K562 (cell line): ENCODE results near the gene CPLX3. TPM values are rescaled to one million over a fixed set of nuclear protein-coding genes. Genes with fewer than 3 reads are reported as not detected.
A peak's percentile ranks its signal among the peaks of the same experiment; 100 is the strongest.

Experiments
- ATAC-seq: fragments of 200-7000 bp; cut with Tn5 transposase; 3 replicates; pipeline ENCODE4 v1.9.1; 2020; ENCODE audit warnings: moderate library complexity
- BruUV-seq: library from RNA; stranded (reverse); fragments of 400-500 nt; replicated peaks from 2 replicates; lab custom pipeline; 2021; lab: Mats Ljungman, UMichigan
- CTCF ChIA-PET: fragments of 300-600 bp; formaldehyde crosslinking; extraction: SDS; loops from one replicate; lab custom pipeline; 2021; ENCODE audit warnings: low intra/inter-chr PET ratio; lab: Yijun Ruan, JAX
- POLR2A ChIA-PET: fragments of 300-600, 350-650 bp; sonication (Branson Sonifier 250); formaldehyde crosslinking; extraction: SDS; loops from one replicate; lab custom pipeline; 2021; ENCODE audit warnings: antibody characterized with exemption, inconsistent platforms; lab: Yijun Ruan, JAX
- DNase-seq, 4 experiments: peaks; one replicate each; pipeline versions ENCODE4 v3.0.0 to v3.0.0-alpha.2; 2011 to 2018; ENCODE audit warnings: low spot score in 3 of 4, mixed read lengths in 3 of 4; ENCODE audit errors: extremely low read depth in 1 of 4
- FAIRE-seq: peaks from 2 replicates; lab custom pipeline; 2011; peaks lifted over from hg19 to GRCh38; lab: Jason Lieb, UNC
- H2AFZ ChIP-seq: 2 replicates; pipeline ENCODE4 v1.6.0; 2011; ENCODE audit warnings: low read depth, low read length, control low read depth, inconsistent platforms
- H3K27ac ChIP-seq: fragments of 200-600 bp; 3 replicates; pipeline ENCODE4 v1.8.0; 2011; ENCODE audit warnings: low read depth, mild to moderate bottlenecking, control low read depth, inconsistent platforms, low read length, moderate library complexity, mixed read lengths; ENCODE audit errors: extremely low read depth
- H3K27me3 ChIP-seq, 2 experiments: fragments of 300-600 bp in 1 of 2; 2 replicates in 1 of 2; 3 replicates in 1 of 2; pipeline versions ENCODE4 v1.6.0 to v1.8.0; 2011; ENCODE audit warnings: inconsistent platforms in 2 of 2, low read length in 2 of 2, mild to moderate bottlenecking in 1 of 2, mixed read lengths in 1 of 2, moderate library complexity in 1 of 2; ENCODE audit not compliant: control insufficient read depth in 2 of 2, insufficient read depth in 2 of 2
- H3K36me3 ChIP-seq: fragments of 300-600 bp; 3 replicates; pipeline ENCODE4 v1.8.0; 2011; ENCODE audit warnings: mild to moderate bottlenecking, low read length, inconsistent platforms; ENCODE audit not compliant: control insufficient read depth, insufficient read depth
- H3K4me1 ChIP-seq, 2 experiments: fragments of 200-600 bp in 1 of 2; replicated peaks in 1 of 2; 2 replicates in 1 of 2; 3 replicates in 1 of 2; pipeline versions ENCODE4 v1.5.1 to v1.8.0; 2011; ENCODE audit warnings: inconsistent platforms in 2 of 2, low read length in 2 of 2, mild to moderate bottlenecking in 1 of 2, mixed read lengths in 1 of 2, moderate library complexity in 1 of 2; ENCODE audit not compliant: control insufficient read depth in 2 of 2, insufficient read depth in 2 of 2
- H3K4me2 ChIP-seq: 2 replicates; pipeline ENCODE4 v1.6.1; 2011; ENCODE audit warnings: low read length, control low read depth, inconsistent platforms, mixed read lengths; ENCODE audit not compliant: insufficient read depth
- H3K4me3 ChIP-seq: fragments of 200-600 bp; sonication (generic), shearing (Covaris generic); 2 replicates; pipeline ENCODE4 v1.5.1; 2016; ENCODE audit warnings: control low read depth, inconsistent platforms
- H3K79me2 ChIP-seq: fragments of 200-600 bp; 3 replicates; pipeline ENCODE4 v1.8.0; 2011; ENCODE audit warnings: low read length, inconsistent platforms; ENCODE audit not compliant: control insufficient read depth, insufficient read depth
- H3K9ac ChIP-seq, 2 experiments: 2 replicates each; pipeline versions ENCODE4 v1.6.0 to v1.6.1; 2011; ENCODE audit warnings: low read depth in 2 of 2, low read length in 2 of 2, control low read depth in 1 of 2, inconsistent platforms in 1 of 2, mild to moderate bottlenecking in 1 of 2, mixed read lengths in 1 of 2; ENCODE audit not compliant: insufficient read depth in 1 of 2
- H3K9me1 ChIP-seq: one replicate; pipeline ENCODE4 v1.6.0; 2011; ENCODE audit warnings: inconsistent platforms, mild to moderate bottlenecking, low read length, moderate library complexity; ENCODE audit not compliant: control insufficient read depth, insufficient read depth
- H3K9me3 ChIP-seq: replicated peaks from 2 replicates; pipeline ENCODE4 v1.5.1; 2011; ENCODE audit warnings: low read depth, low read length, inconsistent platforms; ENCODE audit not compliant: control insufficient read depth, insufficient read depth
- H4K20me1 ChIP-seq: replicated peaks from 2 replicates; pipeline ENCODE4 v1.6.1; 2011; ENCODE audit warnings: low read length, inconsistent platforms, mixed read lengths; ENCODE audit not compliant: control insufficient read depth, insufficient read depth
- CBFB ChIP-seq: sonication (generic); formaldehyde crosslinking; IDR thresholded peaks from 2 replicates; pipeline ENCODE4 v1.4.0; 2020; ENCODE audit warnings: mild to moderate bottlenecking, missing genetic modification reagents
- FIP1L1 ChIP-seq: fragments of 200-400 bp; formaldehyde crosslinking; IDR thresholded peaks from 2 replicates; pipeline ENCODE4 v1.6.1; 2018; ENCODE audit warnings: mild to moderate bottlenecking, low read depth, low read length; ENCODE audit not compliant: poor library complexity, severe bottlenecking
- FOXK1 ChIP-seq: sonication (generic); formaldehyde crosslinking; IDR thresholded peaks from 2 replicates; pipeline ENCODE4 v1.8.0; 2022; ENCODE audit warnings: missing genetic modification reagents, mild to moderate bottlenecking, borderline replicate concordance
- KLF10 ChIP-seq: fragments of 250-450 bp; sonication (Bioruptor Pico); IDR thresholded peaks from 2 replicates; pipeline ENCODE4 v1.6.1; 2021; ENCODE audit warnings: matching md5 sums
- L3MBTL2 ChIP-seq: fragments of 450-650 bp; IDR thresholded peaks from 2 replicates; pipeline ENCODE4 v1.6.1; 2016; ENCODE audit warnings: mild to moderate bottlenecking, moderate library complexity
- MCM2 ChIP-seq: fragments of 450-650 bp; IDR thresholded peaks from 2 replicates; pipeline ENCODE4 v1.6.1; 2017; ENCODE audit warnings: low read depth, mild to moderate bottlenecking
- MCM7 ChIP-seq, 2 experiments: fragments of 450-650 bp; IDR thresholded peaks; 2 replicates each; pipeline ENCODE4 v1.6.1; 2016 to 2018
- NFRKB ChIP-seq: fragments of 450-650 bp; IDR thresholded peaks from 2 replicates; pipeline ENCODE4 v1.6.1; 2016; ENCODE audit warnings: low read depth
- POLR3A ChIP-seq: IDR thresholded peaks from 2 replicates; pipeline ENCODE4 v1.6.1; 2011; ENCODE audit warnings: borderline replicate concordance, mild to moderate bottlenecking, moderate library complexity; ENCODE audit not compliant: insufficient read length, insufficient read depth; ENCODE audit errors: extremely low read depth
- RAD51 ChIP-seq: fragments of 450-650 bp; IDR thresholded peaks from 2 replicates; pipeline ENCODE4 v1.7.1; 2016; ENCODE audit warnings: low read depth, mild to moderate bottlenecking, borderline replicate concordance
- RBM14 ChIP-seq: fragments of 200-400 bp; formaldehyde crosslinking; IDR thresholded peaks from 2 replicates; pipeline ENCODE4 v1.6.1; 2018; ENCODE audit warnings: low read depth, mild to moderate bottlenecking, low read length, moderate library complexity, borderline replicate concordance; ENCODE audit not compliant: insufficient read depth
- TEAD4 ChIP-seq, 2 experiments: sonication (generic) in 1 of 2; formaldehyde crosslinking in 1 of 2; IDR thresholded peaks; 2 replicates each; pipeline versions ENCODE4 v1.6.1 to v1.8.0; 2012 to 2022; ENCODE audit warnings: borderline replicate concordance in 1 of 2, inconsistent platforms in 1 of 2, low read length in 1 of 2, mild to moderate bottlenecking in 1 of 2, missing genetic modification reagents in 1 of 2
- ZNF280A ChIP-seq: fragments of 450-650 bp; IDR thresholded peaks from 2 replicates; pipeline ENCODE4 v1.6.1; 2018; ENCODE audit warnings: mild to moderate bottlenecking, low read depth; ENCODE audit not compliant: partially characterized antibody
- ZNF395 ChIP-seq: fragments of 200-800 bp; sonication (Bioruptor generic); IDR thresholded peaks from 2 replicates; pipeline ENCODE4 v1.6.1; 2017; ENCODE audit warnings: missing genetic modification characterization, missing compliant biosample characterization
- ZNF644 ChIP-seq: fragments of 200-800 bp; sonication (Bioruptor generic); IDR thresholded peaks from 2 replicates; pipeline ENCODE4 v1.6.1; 2016; ENCODE audit warnings: low read depth, missing genetic modification characterization, missing compliant biosample characterization
- WGBS: fragments of 100-300 bp; shearing (Covaris generic); methylation state at CpG from one replicate; pipeline ENCODE4 v1.1.6; 2016; ENCODE audit warnings: low coverage, mixed read lengths; ENCODE audit not compliant: insufficient coverage; ENCODE audit errors: missing lambda C conversion rate; 5-methylcytosine and 5-hydroxymethylcytosine counted together
- in situ Hi-C: fragments of 300-500 bp; cut with MboI; formaldehyde crosslinking; loops from 4 replicates; pipeline ENCODE4 v1.15.0; 2018; ENCODE audit warnings: inconsistent platforms, mixed read lengths
- intact Hi-C: fragments of 100-400 bp; cut with micrococcal nuclease; formaldehyde crosslinking; loops from 2 replicates; pipeline ENCODE4 v1.14.2; 2022
- polyA plus RNA-seq, 8 experiments: library from polyadenylated mRNA; depleted of rRNA in 4 of 8; stranded (reverse) in 5 of 8; unstranded in 3 of 8; fragments of >200 nt; fragmentation: Nextera tagmentation in 2 of 8; fragmentation: Illumina TruSeq in 1 of 8; extraction: Ambion mirVana in 2 of 8; extraction: Trizol in 1 of 8; gene quantifications; 2 replicates each; pipeline versions ENCODE4 v1.2.1 to v1.2.3, GENCODE V29; 2011 to 2014; ENCODE audit warnings: inconsistent platforms in 1 of 8, missing spikeins in 1 of 8
- total RNA-seq, 7 experiments: library from RNA; depleted of rRNA in 6 of 7; stranded (reverse); fragments of >200 nt in 6 of 7; fragmentation: Illumina TruSeq in 2 of 7; extraction: Trizol in 2 of 7; gene quantifications; 2 replicates each; pipeline versions ENCODE4 v1.2.1 to v1.2.3, GENCODE V29; 2011 to 2021; ENCODE audit warnings: low replicate concordance in 1 of 7
- TF ChIP-seq, protein P1 (sequence below): IDR thresholded peaks from 3 replicates; pipeline ENCODE4 v1.6.1; 2011; ENCODE audit warnings: borderline replicate concordance, mild to moderate bottlenecking; ENCODE audit not compliant: insufficient read length, insufficient read depth

Gene CPLX3
- total and polyA plus RNA-seq, 9 of the 15 experiments (the other 6 are each of a cell fraction or from before 2014, with no cell fraction given), result not detected

- Histone ChIP-seq H3K4me1 (peaks cover 19 to 53% of the 10 kb centered on the region in 2 experiments; a peak in 4 of 5 replicates), H3K36me3 (peaks cover 56% of the 10 kb centered on the region; the same call in 2 of the 3 replicates), H3K4me3 (peak overlapping the region; percentile 99), H3K9me3 (no peaks in the 10 kb centered on the region), H3K27ac (peak overlapping the region; percentile 65), H3K27me3 (no peaks in the 10 kb centered on the region), H2AFZ (peak overlapping the region; percentile 89), H3K9ac (peak overlapping the region; percentile 82 to 94), H4K20me1 (peaks cover 4% of the 10 kb centered on the region; the same call in 1 of the 2 replicates), H3K4me2 (peak overlapping the region; percentile 99), H3K79me2 (peaks cover 14% of the 10 kb centered on the region; the same call in 2 of the 3 replicates), H3K9me1 (peaks cover 11% of the 10 kb centered on the region)
- ChIA-PET CTCF (interaction anchor here (0.6 to 1.7 kb wide), 2 partner anchors 14 to 59 kb away, joined by 3 to 4 read pairs; no protein-coding TSS in a partner anchor), POLR2A (interaction anchor here (0.8 to 1.9 kb wide), 5 partner anchors 26 to 111 kb away, joined by 3 to 5 read pairs (median 4); partner anchors contain the start of gene FAM219B)
- in situ Hi-C loops (no loop called here), intact Hi-C loops (loop anchor here (5.0 kb wide), 3 partner anchors 49 to 144 kb away; partner anchors contain the start of gene MPI)
- WGBS, result 22% methylated on average over 18 of the region's 18 CpGs
- no peak for ATAC-seq
- BruUV-seq, result TSS peak; percentile 99
- peak in 1 of 4 experiments; percentile 20 for DNase-seq
- FAIRE-seq, result no peak
- no peak for TF ChIP-seq RBM14
- TF ChIP-seq MCM2, result no peak
- TF ChIP-seq, protein P1, sequence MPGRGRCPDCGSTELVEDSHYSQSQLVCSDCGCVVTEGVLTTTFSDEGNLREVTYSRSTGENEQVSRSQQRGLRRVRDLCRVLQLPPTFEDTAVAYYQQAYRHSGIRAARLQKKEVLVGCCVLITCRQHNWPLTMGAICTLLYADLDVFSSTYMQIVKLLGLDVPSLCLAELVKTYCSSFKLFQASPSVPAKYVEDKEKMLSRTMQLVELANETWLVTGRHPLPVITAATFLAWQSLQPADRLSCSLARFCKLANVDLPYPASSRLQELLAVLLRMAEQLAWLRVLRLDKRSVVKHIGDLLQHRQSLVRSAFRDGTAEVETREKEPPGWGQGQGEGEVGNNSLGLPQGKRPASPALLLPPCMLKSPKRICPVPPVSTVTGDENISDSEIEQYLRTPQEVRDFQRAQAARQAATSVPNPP, result no peak
- TF ChIP-seq FOXK1 (CRISPR knock-in tag), result peak; percentile 61; the same call in 1 of the 2 replicates
- TF ChIP-seq NFRKB, result no peak
- no peak for TF ChIP-seq MCM7 (IDR thresholded peaks at IDR 0.05)
- no peak for TF ChIP-seq POLR3A
- 0 out of 2 replicates have a peak, but pooled peaks have one; percentile 6 for TF ChIP-seq RAD51
- TF ChIP-seq ZNF644 (tag), result 0 out of 2 replicates have a peak, but pooled peaks have one; percentile 31
- TF ChIP-seq TEAD4 (IDR thresholded peaks at IDR 0.05; ENCODE audit: low read length), result peak; percentile 40; the same call in 1 of the 2 replicates
- no peak for TF ChIP-seq TEAD4 (CRISPR knock-in tag; IDR thresholded peaks at IDR 0.05; ENCODE audit: borderline replicate concordance)
- TF ChIP-seq ZNF280A, result no peak
- TF ChIP-seq ZNF395 (CRISPR knock-in tag), result peak; percentile 1; the same call in 1 of the 2 replicates
- TF ChIP-seq L3MBTL2, result 0 out of 2 replicates have a peak, but pooled peaks have one; percentile 49
- TF ChIP-seq FIP1L1, result peak; percentile 14
- TF ChIP-seq CBFB (CRISPR knock-in tag), result peak; percentile 19; the same call in 1 of the 2 replicates
- no peak for TF ChIP-seq KLF10 (CRISPR knock-in tag)
Observed at GRCh38 chr15:74843445-74843828, 17.0 kb downstream of the CPLX3 start.
